Heart right ventricle (tissue), 16 donors: Measurements from ENCODE around the gene ARHGAP32. TPM values are rescaled to one million over a fixed set of nuclear protein-coding genes. Genes with fewer than 3 reads are reported as not detected.

Source experiments
- ATAC-seq, 8 donors: fragments of 200-7000 bp; cut with Tn5 transposase; one replicate each; pipeline ENCODE4 v1.9.1; 2020; ENCODE audit warnings: mild to moderate bottlenecking in 8 of 8, moderate library complexity in 8 of 8, moderate number of reproducible peaks in 1 of 8
- DNase-seq, 2 donors: peaks; one replicate each; pipeline ENCODE4 v3.0.0-alpha.2; 2020
- H3K27ac ChIP-seq, 10 donors: fragments of 200-600 bp; sonication (generic) in 2 of 10; one replicate each; pipeline versions ENCODE4 v1.5.0 to v1.8.0; 2020 to 2022; ENCODE audit warnings: mild to moderate bottlenecking in 3 of 10
- H3K27me3 ChIP-seq, 7 donors: fragments of 200-600 bp; one replicate each; pipeline ENCODE4 v1.8.0; 2021 to 2022; ENCODE audit warnings: mild to moderate bottlenecking in 2 of 7
- H3K36me3 ChIP-seq, 9 donors: fragments of 200-600 bp; sonication (generic) in 1 of 9; one replicate each; pipeline versions ENCODE4 v1.5.0 to v1.8.0; 2020 to 2022; ENCODE audit warnings: mild to moderate bottlenecking in 2 of 9
- H3K4me1 ChIP-seq, 9 donors: fragments of 200-600 bp; sonication (generic) in 1 of 9; one replicate each; pipeline versions ENCODE4 v1.5.0 to v1.8.0; 2020 to 2022; ENCODE audit warnings: mild to moderate bottlenecking in 4 of 9
- H3K4me3 ChIP-seq, 10 donors: fragments of 200-600 bp; sonication (generic) in 2 of 10; one replicate each; pipeline versions ENCODE4 v1.5.0 to v1.8.0; 2020 to 2022; ENCODE audit warnings: mild to moderate bottlenecking in 7 of 10, moderate library complexity in 2 of 10
- H3K9me3 ChIP-seq, 11 donors: fragments of 200-600 bp in 10 of 11; sonication (generic) in 2 of 11; one replicate each; pipeline versions ENCODE4 v1.5.0 to v1.8.0; 2013 to 2022; ENCODE audit warnings: mild to moderate bottlenecking in 2 of 11, control low read depth in 1 of 11, moderate library complexity in 1 of 11
- WGBS, 2 donors: extraction: QIAGEN DNeasy Blood & Tissue Kit; methylation state at CpG; one replicate each; pipeline ENCODE4 v1.1.7; 2013; ENCODE audit warnings: inconsistent platforms in 1 of 2; 5-methylcytosine and 5-hydroxymethylcytosine counted together
- intact Hi-C, 10 donors: fragments of 100-400 bp; cut with DNase I; formaldehyde crosslinking; loops; one replicate each; pipeline versions ENCODE4 v1.11.1 to v1.14.2; 2022
- polyA plus RNA-seq, 2 donors: library from polyadenylated mRNA; stranded (reverse); fragments of 200-250 nt; gene quantifications; one replicate each; pipeline ENCODE4 v1.2.3, GENCODE V29; 2013
- total RNA-seq, 10 donors: library from RNA; stranded (reverse); fragmentation: NEBNext Ultra II Directional in 3 of 10; extraction: Animal tissue kit (Norgen Biotek cat#: 25700) in 3 of 10; gene quantifications; one replicate each; pipeline versions ENCODE4 v1.2.1 to v1.2.4, GENCODE V29; 2021 to 2023
- TF ChIP-seq, protein P1 (sequence below), 9 donors: fragments of 200-600 bp; sonication (generic) in 2 of 9; IDR thresholded peaks; one replicate each; pipeline versions ENCODE4 v1.5.0 to v1.8.0; 2021 to 2022; ENCODE audit warnings: antibody characterized with exemption in 9 of 9, mild to moderate bottlenecking in 5 of 9, moderate library complexity in 1 of 9
- donor health status: Arrhythmogenic right ventricular cardiomyopathy.
- donor health status: ischemic (EF 13 %, LVEDD 7.1; RV severe dilation, severe dysfunction).
- donor health status: healthy with polysubstance abuse.
- donor health status: DM: no; HTN: yes; CAD: no.
- donor health status: DM: no; HTN: no; CAD: no.
- donor health status: ischemic (EF 25% LVEDD 6.9; RV normal size, moderate dysfunction).
- donor health status: ischemic (EF 25% LVEDD 5.7; RV mildly dilated, moderate dysfunction).
- donor health status: healthy.
- donor health status: DM: yes; HTN: yes; CAD: no.
- donor health status: Ischemic cardiomyopathy.
- donor health status: ischemic (EF 35%, LVEDD 5.7; RV mildly dilated, moderate dysfunction).
- donor health status: nonischemic (EF 11% LVEDD 7.7; RV severe dilation, severe dysfunction).
- donor health status: DM: yes; HTN: yes; CAD: no.
- donor health status: PGD.
- donor health status: ischemic (EF 29% LVEDD 5.4; RV normal size, mild dysfunction).
- donor health status: nonischemic (EF 23%, LVEDD 6.1; RV moderate dilation, normal function).

Gene ARHGAP32
- total and polyA plus RNA-seq, 12 donors = 1.0 to 8.7 (median 4.4) TPM

DNA sequence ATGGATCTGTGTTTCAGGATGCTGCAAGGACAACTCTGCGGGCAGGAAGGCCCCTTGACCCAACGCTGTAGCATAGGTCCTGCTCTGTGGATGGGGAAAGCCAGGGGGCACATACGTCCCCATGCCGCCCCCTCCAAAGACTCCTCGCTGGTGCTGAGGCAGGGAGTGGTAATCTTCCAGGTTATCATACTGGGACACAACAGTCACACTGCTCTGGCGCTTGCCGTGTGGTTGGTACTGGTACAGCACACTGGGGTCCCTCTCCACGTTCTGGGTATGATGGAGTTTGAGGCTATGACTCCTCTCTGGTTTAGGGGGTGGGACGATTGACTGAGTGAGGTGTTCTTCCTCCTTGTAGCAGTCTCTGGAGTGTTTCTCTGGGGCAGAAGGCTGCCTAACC, 223.2 kb downstream of the ARHGAP32 start:
- no peak for DNase-seq
- ATAC-seq = no peak
- peaks cover 0 to 60% (median 2%) of the 10 kb centered on the region in 9 donors for H3K36me3 ChIP-seq
- H3K9me3 ChIP-seq = no peaks in the 10 kb centered on the region
- intact Hi-C loops = no loop called here
- no peak overlapping the region for H3K27ac ChIP-seq
- no peaks in the 10 kb centered on the region for H3K27me3 ChIP-seq
- WGBS, 2 donors = 95% methylated on average over 9 of the region's 9 CpGs
- TF ChIP-seq, protein P1, sequence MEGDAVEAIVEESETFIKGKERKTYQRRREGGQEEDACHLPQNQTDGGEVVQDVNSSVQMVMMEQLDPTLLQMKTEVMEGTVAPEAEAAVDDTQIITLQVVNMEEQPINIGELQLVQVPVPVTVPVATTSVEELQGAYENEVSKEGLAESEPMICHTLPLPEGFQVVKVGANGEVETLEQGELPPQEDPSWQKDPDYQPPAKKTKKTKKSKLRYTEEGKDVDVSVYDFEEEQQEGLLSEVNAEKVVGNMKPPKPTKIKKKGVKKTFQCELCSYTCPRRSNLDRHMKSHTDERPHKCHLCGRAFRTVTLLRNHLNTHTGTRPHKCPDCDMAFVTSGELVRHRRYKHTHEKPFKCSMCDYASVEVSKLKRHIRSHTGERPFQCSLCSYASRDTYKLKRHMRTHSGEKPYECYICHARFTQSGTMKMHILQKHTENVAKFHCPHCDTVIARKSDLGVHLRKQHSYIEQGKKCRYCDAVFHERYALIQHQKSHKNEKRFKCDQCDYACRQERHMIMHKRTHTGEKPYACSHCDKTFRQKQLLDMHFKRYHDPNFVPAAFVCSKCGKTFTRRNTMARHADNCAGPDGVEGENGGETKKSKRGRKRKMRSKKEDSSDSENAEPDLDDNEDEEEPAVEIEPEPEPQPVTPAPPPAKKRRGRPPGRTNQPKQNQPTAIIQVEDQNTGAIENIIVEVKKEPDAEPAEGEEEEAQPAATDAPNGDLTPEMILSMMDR (IDR thresholded peaks at IDR 0.05) = no peak
- H3K4me3 ChIP-seq = no peak overlapping the region
- H3K4me1 ChIP-seq = peaks cover 0 to 17% (median 0%) of the 10 kb centered on the region in 9 donors

DNA sequence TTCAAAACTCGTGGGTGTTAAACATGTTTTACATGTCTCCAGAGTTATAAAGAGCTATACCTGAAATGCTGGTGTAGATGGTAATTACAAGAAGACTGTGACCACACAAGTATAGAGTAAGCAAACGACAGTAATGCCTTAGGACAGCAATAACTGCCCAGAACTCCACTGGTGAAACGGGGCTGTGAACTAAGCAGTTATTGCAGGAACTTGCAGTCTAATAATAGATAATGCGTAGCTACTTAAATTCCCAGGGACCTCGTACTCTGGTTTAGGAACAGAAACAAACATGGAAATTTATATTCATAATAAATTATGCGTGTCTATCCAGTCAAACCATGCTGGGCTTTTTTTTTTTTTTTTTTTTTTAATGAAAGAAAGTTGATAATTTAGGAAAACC, 224.5 kb downstream of the ARHGAP32 start:
- H3K27ac ChIP-seq = no peak overlapping the region
- no peak for DNase-seq
- H3K27me3 ChIP-seq = no peaks in the 10 kb centered on the region
- intact Hi-C loops = no loop called here
- peak in 1 of 8 donors; percentile 36 for ATAC-seq
- WGBS, 2 donors = 68% methylated on average over 6 of the region's 6 CpGs
- H3K9me3 ChIP-seq = no peaks in the 10 kb centered on the region
- peaks cover 0 to 47% (median 2%) of the 10 kb centered on the region in 9 donors for H3K36me3 ChIP-seq
- TF ChIP-seq, protein P1 (IDR thresholded peaks at IDR 0.05) = no peak
- H3K4me3 ChIP-seq = no peak overlapping the region
- peaks cover 0 to 17% (median 0%) of the 10 kb centered on the region in 9 donors for H3K4me1 ChIP-seq

DNA sequence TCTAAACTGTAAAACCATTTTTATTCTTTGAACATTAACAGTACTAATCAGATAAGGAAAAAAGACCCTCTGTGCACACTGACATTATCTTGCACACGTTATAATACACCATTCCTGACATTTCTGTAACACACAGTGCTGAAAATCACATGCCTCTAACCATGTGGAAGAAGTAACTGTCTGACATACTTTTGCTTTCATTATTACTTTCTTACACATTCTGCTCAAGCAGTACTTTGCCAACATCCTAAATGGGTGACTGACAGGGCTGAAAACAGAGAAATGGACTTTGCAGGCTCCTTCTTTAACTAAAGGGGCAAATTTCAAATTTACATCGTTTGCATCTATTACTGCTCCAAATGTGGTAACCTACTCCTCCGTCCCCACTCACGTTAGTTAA, 226.6 kb downstream of the ARHGAP32 start:
- Histone ChIP-seq H3K4me1 (peaks cover 0 to 17% (median 0%) of the 10 kb centered on the region in 9 donors), H3K27me3 (no peaks in the 10 kb centered on the region), H3K36me3 (peaks cover 0 to 26% (median 1%) of the 10 kb centered on the region in 9 donors), H3K27ac (no peak overlapping the region), H3K9me3 (no peaks in the 10 kb centered on the region), H3K4me3 (no peak overlapping the region)
- no peak for DNase-seq
- TF ChIP-seq, protein P1 (IDR thresholded peaks at IDR 0.05) = no peak
- intact Hi-C loops = no loop called here
- ATAC-seq = no peak
- 49 to 61% methylated on average over 4 of the region's 4 CpGs for WGBS, 2 donors

DNA sequence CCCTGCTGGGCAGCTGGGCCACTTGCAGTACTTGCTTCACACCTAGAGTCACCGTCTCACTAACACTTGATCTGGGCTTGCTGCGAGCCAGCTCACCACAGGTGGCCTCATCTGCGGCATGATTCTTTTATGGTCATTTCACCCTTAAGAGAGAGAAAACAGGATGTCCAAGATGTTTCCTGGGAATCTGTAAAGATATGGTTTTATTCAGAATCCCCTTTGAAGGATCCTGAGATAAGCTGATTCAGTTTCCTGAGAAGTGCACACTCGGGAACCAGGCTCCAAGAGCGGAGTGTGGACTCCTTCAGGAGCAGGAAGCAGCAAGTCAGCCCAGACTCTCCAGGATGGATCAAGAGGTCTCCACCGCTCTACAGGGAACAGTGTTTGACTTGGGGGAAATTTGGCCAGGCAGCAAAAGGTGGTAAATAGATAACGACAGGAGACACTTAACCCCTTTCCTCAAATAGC, 227.6 kb downstream of the ARHGAP32 start:
- peaks cover 0 to 16% (median 0%) of the 10 kb centered on the region in 9 donors for H3K36me3 ChIP-seq
- H3K9me3 ChIP-seq = no peaks in the 10 kb centered on the region
- peaks cover 0 to 17% (median 0%) of the 10 kb centered on the region in 9 donors for H3K4me1 ChIP-seq
- WGBS, 2 donors = 57 to 68% methylated on average over 7 of the region's 7 CpGs
- no peaks in the 10 kb centered on the region for H3K27me3 ChIP-seq
- ATAC-seq (no peak), DNase-seq (no peak)
- H3K27ac ChIP-seq = no peak overlapping the region
- intact Hi-C loops = no loop called here
- TF ChIP-seq, protein P1 (IDR thresholded peaks at IDR 0.05) = no peak
- H3K4me3 ChIP-seq = no peak overlapping the region
